ENCODE measurements around the gene PHKB.

The PHKB gene

GRCh38 chr16:47699106-47699505 is 238.0 kb downstream of the PHKB start:
- DNase-seq: no peak

- no peak for DNase-seq
Observed at GRCh38 chr16:47700857-47701587, 239.9 kb downstream of the PHKB start.

- DNase-seq: no peak
Observed at GRCh38 chr16:47705266-47705665, 244.1 kb downstream of the PHKB start.

GRCh38 chr16:47711809-47712208 is 250.7 kb downstream of the PHKB start:
- DNase-seq: no peak

GRCh38 chr16:47712276-47713224 is 251.4 kb downstream of the PHKB start:
- DNase-seq: no peak

GRCh38 chr16:47713225-47713595 is 252.1 kb downstream of the PHKB start:
- DNase-seq: no peak

- no peak for DNase-seq
Observed at GRCh38 chr16:47715442-47716083, 254.4 kb downstream of the PHKB start.

- no peak for DNase-seq
Observed at GRCh38 chr16:47716571-47716970, 255.4 kb downstream of the PHKB start.

- DNase-seq: no peak
Observed at GRCh38 chr16:47719713-47720112, 258.6 kb downstream of the PHKB start.

- DNase-seq: no peak
Observed at GRCh38 chr16:47721006-47721637, 260.0 kb downstream of the PHKB start.

GRCh38 chr16:47722046-47722445 is 260.9 kb downstream of the PHKB start:
- DNase-seq: no peak

GRCh38 chr16:47724115-47724785 is 263.1 kb downstream of the PHKB start:
- DNase-seq: no peak

GRCh38 chr16:47725188-47725695 is 264.1 kb downstream of the PHKB start:
- no peak for DNase-seq

GRCh38 chr16:47726031-47726675 is 265.0 kb downstream of the PHKB start:
- DNase-seq: no peak

GRCh38 chr16:47727131-47727530 is 266.0 kb downstream of the PHKB start:
- no peak for DNase-seq

- no peak for DNase-seq
Observed at GRCh38 chr16:47728205-47728604, 267.1 kb downstream of the PHKB start.

- DNase-seq: no peak
Observed at GRCh38 chr16:47729701-47730100, 268.6 kb downstream of the PHKB start.

- DNase-seq: no peak
Observed at GRCh38 chr16:47731252-47731651, 270.1 kb downstream of the PHKB start.

GRCh38 chr16:47732122-47732521 is 271.0 kb downstream of the PHKB start:
- no peak for DNase-seq

- DNase-seq: no peak
Observed at GRCh38 chr16:47732523-47733111, 271.5 kb downstream of the PHKB start.
